WTC11 (cell line): ENCODE data around the gene THRA. TPM values are rescaled to one million over a fixed set of nuclear protein-coding genes. Genes with fewer than 3 reads are reported as not detected.

Source experiments
- ATAC-seq: fragments of 200-7000 bp; cut with Tn5 transposase; 2 replicates; pipeline ENCODE4 v1.10.0; 2021; ENCODE audit warnings: mild to moderate bottlenecking, moderate library complexity
- CTCF ChIA-PET: fragments of 300-600 bp; sonication (Branson Sonifier 250); formaldehyde crosslinking; loops from one replicate; lab custom pipeline; 2021; ENCODE audit warnings: antibody characterized with exemption; lab: Charles Lee
- POLR2A ChIA-PET: fragments of 350-600 bp; sonication (Branson Sonifier 250); formaldehyde crosslinking; loops from one replicate; lab custom pipeline; 2021; ENCODE audit warnings: antibody characterized with exemption; lab: Charles Lee
- DNase-seq: peaks from one replicate; pipeline ENCODE4 v3.0.0; 2021; ENCODE audit warnings: low spot score
- H3K27ac Mint-ChIP-seq: 2 replicates; pipeline ENCODE4 v1.8.0; 2021; ENCODE audit warnings: mixed read lengths
- H3K27me3 Mint-ChIP-seq: 2 replicates; pipeline ENCODE4 v1.8.0; 2021; ENCODE audit warnings: low read depth, mild to moderate bottlenecking, moderate library complexity, mixed read lengths
- H3K36me3 Mint-ChIP-seq: 2 replicates; pipeline ENCODE4 v1.8.0; 2021; ENCODE audit warnings: mixed read lengths
- H3K4me1 Mint-ChIP-seq: 2 replicates; pipeline ENCODE4 v1.8.0; 2022; ENCODE audit warnings: mixed read lengths
- H3K4me3 Mint-ChIP-seq: 2 replicates; pipeline ENCODE4 v1.8.0; 2021; ENCODE audit warnings: mild to moderate bottlenecking, moderate library complexity, mixed read lengths
- H3K9me3 Mint-ChIP-seq: 2 replicates; pipeline ENCODE4 v1.8.0; 2021; ENCODE audit warnings: mixed read lengths
- CREM ChIP-seq: sonication (generic); formaldehyde crosslinking; IDR thresholded peaks from 2 replicates; pipeline ENCODE4 v1.8.1; 2022; ENCODE audit warnings: mild to moderate bottlenecking, missing genetic modification reagents, moderate library complexity
- EMX1 ChIP-seq: fragments of 250-450 bp; sonication (Bioruptor Pico); IDR thresholded peaks from 2 replicates; pipeline ENCODE4 v1.8.0; 2021; ENCODE audit warnings: mild to moderate bottlenecking
- FOXJ3 ChIP-seq: sonication (generic); formaldehyde crosslinking; IDR thresholded peaks from 2 replicates; pipeline ENCODE4 v1.9.0; 2021; ENCODE audit warnings: missing genetic modification reagents, mild to moderate bottlenecking, borderline replicate concordance
- FOXP1 ChIP-seq: sonication (generic); formaldehyde crosslinking; IDR thresholded peaks from 2 replicates; pipeline ENCODE4 v1.8.0; 2022; ENCODE audit warnings: missing genetic modification reagents, mild to moderate bottlenecking, moderate library complexity, borderline replicate concordance
- GABPB1 ChIP-seq: sonication (generic); formaldehyde crosslinking; IDR thresholded peaks from 2 replicates; pipeline ENCODE4 v1.8.1; 2023; ENCODE audit warnings: mild to moderate bottlenecking, missing genetic modification reagents
- GTF2I ChIP-seq: fragments of 250-450 bp; sonication (Bioruptor Pico); conservative IDR thresholded peaks from 2 replicates; pipeline ENCODE4 v1.4.0; 2021; ENCODE audit warnings: mild to moderate bottlenecking
- HMGXB4 ChIP-seq: sonication (generic); formaldehyde crosslinking; IDR thresholded peaks from 2 replicates; pipeline ENCODE4 v1.8.1; 2023; ENCODE audit warnings: mild to moderate bottlenecking, moderate library complexity, missing genetic modification reagents
- PRRX2 ChIP-seq: fragments of 250-450 bp; sonication (Bioruptor Pico); IDR thresholded peaks from 2 replicates; pipeline ENCODE4 v1.8.0; 2021; ENCODE audit warnings: mild to moderate bottlenecking
- RORB ChIP-seq: fragments of 250-450 bp; sonication (Bioruptor Pico); IDR thresholded peaks from 2 replicates; pipeline ENCODE4 v1.9.0; 2021; ENCODE audit warnings: mild to moderate bottlenecking
- ZBTB21 ChIP-seq: sonication (generic); formaldehyde crosslinking; IDR thresholded peaks from 2 replicates; pipeline ENCODE4 v1.8.1; 2023; ENCODE audit warnings: mild to moderate bottlenecking, missing genetic modification reagents, borderline replicate concordance
- ZNF416 ChIP-seq: fragments of 250-450 bp; sonication (Bioruptor Pico); IDR thresholded peaks from 2 replicates; pipeline ENCODE4 v1.9.0; 2021; ENCODE audit warnings: mild to moderate bottlenecking, inconsistent platforms
- ZNF512 ChIP-seq: sonication (generic); formaldehyde crosslinking; IDR thresholded peaks from 2 replicates; pipeline ENCODE4 v1.8.1; 2022; ENCODE audit warnings: missing genetic modification reagents, borderline replicate concordance
- ZNF532 ChIP-seq: fragments of 250-450 bp; sonication (Bioruptor Pico); IDR thresholded peaks from 2 replicates; pipeline ENCODE4 v1.9.0; 2021; ENCODE audit warnings: mild to moderate bottlenecking, borderline replicate concordance
- total RNA-seq: library from RNA; stranded (reverse); gene quantifications from 3 replicates; pipeline ENCODE4 v1.2.3, GENCODE V29; 2021
- TF ChIP-seq, protein P1 (sequence below): sonication (generic); formaldehyde crosslinking; IDR thresholded peaks from 2 replicates; pipeline ENCODE4 v1.8.1; 2023; ENCODE audit warnings: mild to moderate bottlenecking, missing genetic modification reagents
- TF ChIP-seq, protein P2 (sequence below): sonication (generic); formaldehyde crosslinking; IDR thresholded peaks from 2 replicates; pipeline ENCODE4 v1.8.0; 2022; ENCODE audit warnings: mild to moderate bottlenecking, missing genetic modification reagents

Gene THRA
- total RNA-seq, 1 experiment from 2014 or later, result 15.9 TPM

DNA sequence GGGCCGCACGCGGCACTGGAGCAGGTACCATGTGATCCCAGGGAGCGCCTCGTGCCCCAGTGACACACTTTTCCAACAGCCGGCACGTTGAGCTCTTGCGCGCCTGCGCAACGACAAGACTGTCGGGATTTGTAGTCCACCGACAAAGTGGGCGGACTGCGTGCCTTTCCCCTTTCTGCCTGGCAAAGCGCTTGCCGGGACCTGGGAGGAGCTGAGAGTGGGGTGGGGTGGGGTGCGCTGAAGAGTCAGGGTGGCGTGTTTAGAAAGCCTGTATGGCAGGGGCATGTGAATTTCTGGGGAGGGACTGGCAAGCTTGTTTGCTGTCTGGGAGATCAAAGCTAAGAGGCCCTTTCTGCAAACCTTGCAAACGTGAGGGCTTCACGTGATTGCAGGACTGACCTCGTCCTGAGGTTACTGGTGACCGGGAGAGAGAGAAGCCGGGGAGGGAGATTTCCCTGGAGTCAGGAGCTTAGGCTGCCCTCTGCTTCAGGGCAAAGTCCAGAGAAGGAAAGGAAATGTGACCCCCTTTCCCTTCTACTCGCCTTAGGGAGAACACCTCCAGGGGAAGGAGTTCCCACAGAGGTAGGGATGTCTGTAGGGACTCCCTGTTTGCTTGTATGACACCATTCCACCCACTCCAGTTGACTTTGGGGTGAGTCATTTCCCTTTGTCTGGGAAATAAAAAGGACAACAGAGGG lies 38.1 kb downstream of the THRA start (continued):
- TF ChIP-seq ZNF512 (CRISPR knock-in tag) (no peak), PRRX2 (CRISPR knock-in tag) (no peak)

- ChIA-PET CTCF (interaction anchor here (0.5 to 8.1 kb wide), 17 partner anchors 10 to 480 kb away, joined by 3 to 185 read pairs (median 5); partner anchors contain the start of genes THRA and WIPF2), POLR2A (interaction anchor here (0.7 to 3.1 kb wide), 9 partner anchors 9 to 372 kb away, joined by 3 to 56 read pairs (median 4); partner anchors contain the start of genes MED24, MIEN1, MSL1 and PSMD3)
- ATAC-seq (no peak), DNase-seq (no peak)
- Mint-ChIP-seq H3K4me3 (peak overlapping the region; percentile 79; the same call in 1 of the 2 replicates), H3K27ac (0 out of 2 replicates have a peak overlapping the region, but pooled peaks have one; percentile 10), H3K27me3 (peaks cover 72% of the 10 kb centered on the region), H3K4me1 (peaks cover 75% of the 10 kb centered on the region), H3K9me3 (no peaks in the 10 kb centered on the region), H3K36me3 (peaks cover 4% of the 10 kb centered on the region; the same call in 1 of the 2 replicates)
- TF ChIP-seq, protein P1, sequence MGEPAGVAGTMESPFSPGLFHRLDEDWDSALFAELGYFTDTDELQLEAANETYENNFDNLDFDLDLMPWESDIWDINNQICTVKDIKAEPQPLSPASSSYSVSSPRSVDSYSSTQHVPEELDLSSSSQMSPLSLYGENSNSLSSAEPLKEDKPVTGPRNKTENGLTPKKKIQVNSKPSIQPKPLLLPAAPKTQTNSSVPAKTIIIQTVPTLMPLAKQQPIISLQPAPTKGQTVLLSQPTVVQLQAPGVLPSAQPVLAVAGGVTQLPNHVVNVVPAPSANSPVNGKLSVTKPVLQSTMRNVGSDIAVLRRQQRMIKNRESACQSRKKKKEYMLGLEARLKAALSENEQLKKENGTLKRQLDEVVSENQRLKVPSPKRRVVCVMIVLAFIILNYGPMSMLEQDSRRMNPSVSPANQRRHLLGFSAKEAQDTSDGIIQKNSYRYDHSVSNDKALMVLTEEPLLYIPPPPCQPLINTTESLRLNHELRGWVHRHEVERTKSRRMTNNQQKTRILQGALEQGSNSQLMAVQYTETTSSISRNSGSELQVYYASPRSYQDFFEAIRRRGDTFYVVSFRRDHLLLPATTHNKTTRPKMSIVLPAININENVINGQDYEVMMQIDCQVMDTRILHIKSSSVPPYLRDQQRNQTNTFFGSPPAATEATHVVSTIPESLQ (CRISPR knock-in tag), result no peak
- TF ChIP-seq ZNF416 (no peak), RORB (CRISPR knock-in tag) (no peak), FOXJ3 (no peak), CREM (CRISPR knock-in tag) (no peak), FOXP1 (no peak), EMX1 (CRISPR knock-in tag) (no peak), GTF2I (no peak), HMGXB4 (CRISPR knock-in tag) (no peak), GABPB1 (CRISPR knock-in tag) (no peak), ZNF532 (CRISPR knock-in tag) (no peak), ZBTB21 (CRISPR knock-in tag) (no peak)
- TF ChIP-seq, protein P2, sequence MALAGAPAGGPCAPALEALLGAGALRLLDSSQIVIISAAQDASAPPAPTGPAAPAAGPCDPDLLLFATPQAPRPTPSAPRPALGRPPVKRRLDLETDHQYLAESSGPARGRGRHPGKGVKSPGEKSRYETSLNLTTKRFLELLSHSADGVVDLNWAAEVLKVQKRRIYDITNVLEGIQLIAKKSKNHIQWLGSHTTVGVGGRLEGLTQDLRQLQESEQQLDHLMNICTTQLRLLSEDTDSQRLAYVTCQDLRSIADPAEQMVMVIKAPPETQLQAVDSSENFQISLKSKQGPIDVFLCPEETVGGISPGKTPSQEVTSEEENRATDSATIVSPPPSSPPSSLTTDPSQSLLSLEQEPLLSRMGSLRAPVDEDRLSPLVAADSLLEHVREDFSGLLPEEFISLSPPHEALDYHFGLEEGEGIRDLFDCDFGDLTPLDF, result no peak
These were observed 38.8 kb downstream of the THRA start for GRCh38 chr17:40101367-40102210.
